Ishikawa (cell line): ENCODE results near the gene NAT16.

Experiments used
- CEBPB ChIP-seq: IDR thresholded peaks from 2 replicates; pipeline ENCODE4 v1.6.1; 2012
- CREB1 ChIP-seq: IDR thresholded peaks from 2 replicates; pipeline ENCODE4 v1.6.1; 2012; ENCODE audit warnings: low read depth
- EGR1 ChIP-seq: IDR thresholded peaks from 2 replicates; pipeline ENCODE4 v1.6.1; 2012
- EP300 ChIP-seq: IDR thresholded peaks from 2 replicates; pipeline ENCODE4 v1.6.1; 2012; ENCODE audit warnings: borderline replicate concordance
- FOXM1 ChIP-seq: IDR thresholded peaks from 2 replicates; pipeline ENCODE4 v1.6.1; 2012; ENCODE audit warnings: low read depth, borderline replicate concordance
- NFIC ChIP-seq: IDR thresholded peaks from 2 replicates; pipeline ENCODE4 v1.6.1; 2012
- RAD21 ChIP-seq: IDR thresholded peaks from 2 replicates; pipeline ENCODE4 v1.6.1; 2012; ENCODE audit warnings: low read depth
- TAF1 ChIP-seq: IDR thresholded peaks from 2 replicates; pipeline ENCODE4 v1.6.1; 2012; ENCODE audit warnings: low read depth, mild to moderate bottlenecking
- TCF12 ChIP-seq: IDR thresholded peaks from 2 replicates; pipeline ENCODE4 v1.6.1; 2012; ENCODE audit warnings: low read depth
- TEAD4 ChIP-seq: IDR thresholded peaks from 2 replicates; pipeline ENCODE4 v1.6.1; 2012
- YY1 ChIP-seq: IDR thresholded peaks from 2 replicates; pipeline ENCODE4 v1.6.1; 2012; ENCODE audit warnings: low read depth
- ZBTB7A ChIP-seq: IDR thresholded peaks from 2 replicates; pipeline ENCODE4 v1.6.1; 2012; ENCODE audit warnings: low read depth
- TF ChIP-seq, protein P1 (sequence below): IDR thresholded peaks from 2 replicates; pipeline ENCODE4 v1.6.1; 2012
- TF ChIP-seq, protein P2 (sequence below): IDR thresholded peaks from 2 replicates; pipeline ENCODE4 v1.6.1; 2012
- TF ChIP-seq, protein P3 (sequence below): IDR thresholded peaks from 2 replicates; pipeline ENCODE4 v1.6.1; 2012; ENCODE audit warnings: low read depth, mild to moderate bottlenecking

Gene NAT16

DNA sequence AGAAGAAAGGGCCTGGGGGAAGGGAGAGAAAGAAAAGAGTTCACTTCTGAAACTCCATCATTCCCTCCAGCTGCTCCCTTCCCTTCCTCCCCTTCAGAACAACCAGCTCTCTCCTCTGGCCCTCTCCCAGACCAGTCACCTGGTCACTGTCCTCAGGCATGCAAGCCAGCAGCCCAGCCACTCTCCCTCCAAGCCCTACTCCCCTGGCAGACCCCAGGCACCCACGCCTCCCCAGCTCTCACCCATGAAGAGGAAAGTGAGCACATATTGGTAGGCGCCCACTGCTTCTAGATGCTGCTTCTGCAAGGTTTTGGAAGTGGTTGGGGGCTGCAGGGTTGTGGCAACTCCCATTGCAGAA is 20.4 kb upstream of the NAT16 start:
- TF ChIP-seq ZBTB7A (no peak), NFIC (no peak), TEAD4 (no peak), FOXM1 (no peak), TAF1 (no peak), EP300 (no peak)
- TF ChIP-seq, protein P1, sequence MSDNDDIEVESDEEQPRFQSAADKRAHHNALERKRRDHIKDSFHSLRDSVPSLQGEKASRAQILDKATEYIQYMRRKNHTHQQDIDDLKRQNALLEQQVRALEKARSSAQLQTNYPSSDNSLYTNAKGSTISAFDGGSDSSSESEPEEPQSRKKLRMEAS, result no peak

DNA sequence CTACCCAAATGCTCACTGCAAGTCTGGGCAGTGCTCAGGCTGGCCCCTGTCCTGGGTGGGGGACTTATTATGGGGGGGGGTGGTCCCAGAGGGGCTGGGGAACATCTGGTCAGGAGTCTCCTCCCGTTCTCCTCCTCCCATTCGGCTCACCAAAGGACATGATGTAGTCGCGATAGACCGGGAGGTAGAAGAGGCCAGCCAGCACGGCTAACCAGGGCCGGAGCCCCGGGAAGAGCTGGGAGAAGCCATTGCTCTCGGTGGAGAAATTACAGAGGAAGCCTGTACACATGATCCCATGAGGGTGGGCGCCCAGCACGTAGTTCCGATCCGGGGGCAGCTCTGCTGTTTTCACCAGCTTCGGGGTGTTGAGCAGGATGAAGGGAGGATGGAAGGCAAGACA is 18.4 kb upstream of the NAT16 start:
- no peak for TF ChIP-seq EGR1
- TF ChIP-seq TAF1, result no peak
- TF ChIP-seq, protein P2, sequence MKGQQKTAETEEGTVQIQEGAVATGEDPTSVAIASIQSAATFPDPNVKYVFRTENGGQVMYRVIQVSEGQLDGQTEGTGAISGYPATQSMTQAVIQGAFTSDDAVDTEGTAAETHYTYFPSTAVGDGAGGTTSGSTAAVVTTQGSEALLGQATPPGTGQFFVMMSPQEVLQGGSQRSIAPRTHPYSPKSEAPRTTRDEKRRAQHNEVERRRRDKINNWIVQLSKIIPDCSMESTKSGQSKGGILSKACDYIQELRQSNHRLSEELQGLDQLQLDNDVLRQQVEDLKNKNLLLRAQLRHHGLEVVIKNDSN, result no peak
- TF ChIP-seq YY1, result no peak

DNA sequence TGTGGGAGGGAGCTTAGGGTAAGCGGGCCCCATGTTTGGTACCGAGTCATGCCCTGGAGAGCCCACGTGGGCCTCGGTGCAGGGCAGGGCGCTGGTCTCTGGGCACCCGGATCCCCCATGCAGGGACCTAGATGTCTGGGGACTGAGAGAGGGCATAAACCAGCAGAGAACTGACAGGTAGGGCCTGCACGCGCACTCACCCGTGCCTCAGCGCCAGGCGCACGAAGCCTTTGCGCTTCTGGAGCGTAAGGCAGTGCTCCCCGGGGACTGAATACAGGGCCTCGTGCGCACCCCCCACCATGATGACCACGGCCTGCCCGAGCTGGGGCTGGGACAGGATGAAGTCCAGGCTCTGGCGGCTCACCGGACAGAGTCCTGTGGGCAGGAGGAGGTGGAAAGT is 17.9 kb upstream of the NAT16 start:
- TF ChIP-seq EP300, result no peak
- TF ChIP-seq, protein P1, result no peak
- TF ChIP-seq NFIC, result no peak
- no peak for TF ChIP-seq CEBPB
- TF ChIP-seq YY1, result no peak
- TF ChIP-seq TCF12, result no peak
- TF ChIP-seq CREB1, result no peak
- TF ChIP-seq ZBTB7A, result no peak
- TF ChIP-seq, protein P2, result no peak
- TF ChIP-seq EGR1, result no peak
- TF ChIP-seq RAD21, result no peak

DNA sequence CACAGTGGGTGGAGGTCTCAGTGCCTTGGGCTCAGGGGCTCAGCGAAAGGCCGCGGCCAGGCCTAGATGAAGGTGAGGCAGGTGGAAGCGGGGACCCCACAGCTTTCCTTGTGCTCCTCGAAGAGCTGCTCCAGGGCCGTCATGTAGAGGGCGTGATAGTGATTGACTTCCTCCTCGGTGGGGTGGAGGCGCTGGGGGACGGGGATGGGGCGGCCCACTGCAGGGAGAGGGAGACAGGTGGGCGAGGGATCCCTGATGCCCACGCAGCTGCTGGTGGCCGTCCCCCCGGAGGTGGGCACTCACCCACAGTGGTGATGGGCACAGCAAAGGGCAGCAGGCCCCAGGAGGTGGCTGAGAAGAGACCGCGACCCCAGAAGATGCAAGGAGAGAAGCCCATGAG is 15.8 kb upstream of the NAT16 start:
- TF ChIP-seq NFIC, result no peak

DNA sequence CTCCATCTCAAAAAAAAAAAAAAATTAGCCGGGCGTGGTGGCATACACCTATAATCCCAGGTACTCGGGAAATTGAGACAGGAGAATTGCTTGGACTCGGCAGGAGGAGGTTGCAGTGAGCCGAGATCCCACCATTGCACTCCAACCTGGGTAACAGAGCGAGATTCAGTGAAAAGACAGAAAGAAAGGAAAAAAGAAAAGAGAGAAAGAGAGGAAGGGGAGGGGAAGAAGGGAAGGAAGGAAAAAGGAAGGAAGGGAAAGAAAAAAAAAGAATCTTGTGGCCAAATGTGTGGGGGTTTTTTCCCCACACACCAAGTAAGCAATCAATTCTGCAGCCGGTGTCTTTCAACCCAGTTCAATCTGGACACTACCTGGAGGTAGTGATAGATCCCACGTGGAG is 9.0 kb upstream of the NAT16 start:
- no peak for TF ChIP-seq EP300
- TF ChIP-seq YY1, result no peak
- no peak for TF ChIP-seq ZBTB7A
- no peak for TF ChIP-seq FOXM1
- TF ChIP-seq, protein P1, result no peak
- no peak for TF ChIP-seq TCF12
- no peak for TF ChIP-seq RAD21
- no peak for TF ChIP-seq TAF1
- no peak for TF ChIP-seq CREB1
- TF ChIP-seq, protein P2, result no peak
- TF ChIP-seq NFIC, result no peak
- no peak for TF ChIP-seq TEAD4

DNA sequence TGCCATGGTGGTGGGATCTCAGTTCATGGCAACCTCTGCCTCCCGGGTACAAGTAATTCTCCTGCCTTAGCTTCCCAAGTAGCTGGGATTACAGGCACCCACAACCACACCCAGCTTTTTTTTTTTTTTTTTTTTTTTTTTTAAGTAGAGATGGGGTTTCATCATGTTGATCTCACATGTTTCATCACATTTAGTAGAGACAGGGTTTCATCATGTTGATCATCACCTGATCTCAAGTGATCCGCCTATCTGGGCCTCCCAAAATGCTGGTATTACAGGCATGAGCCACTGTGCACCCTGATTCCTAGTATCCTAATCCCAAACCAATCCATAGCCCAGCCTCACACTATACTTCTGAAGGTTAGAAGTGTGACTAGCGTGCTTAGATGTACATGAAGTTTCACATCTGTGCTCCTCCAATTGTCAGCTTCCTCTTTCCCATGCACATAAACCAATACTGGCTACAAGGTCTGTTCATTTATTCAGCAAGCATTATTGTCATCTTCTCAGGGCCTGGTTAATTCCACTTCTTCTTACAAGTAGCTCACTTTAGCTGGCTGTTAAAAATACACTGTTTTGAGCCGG is 6.8 kb upstream of the NAT16 start:
- TF ChIP-seq, protein P3, sequence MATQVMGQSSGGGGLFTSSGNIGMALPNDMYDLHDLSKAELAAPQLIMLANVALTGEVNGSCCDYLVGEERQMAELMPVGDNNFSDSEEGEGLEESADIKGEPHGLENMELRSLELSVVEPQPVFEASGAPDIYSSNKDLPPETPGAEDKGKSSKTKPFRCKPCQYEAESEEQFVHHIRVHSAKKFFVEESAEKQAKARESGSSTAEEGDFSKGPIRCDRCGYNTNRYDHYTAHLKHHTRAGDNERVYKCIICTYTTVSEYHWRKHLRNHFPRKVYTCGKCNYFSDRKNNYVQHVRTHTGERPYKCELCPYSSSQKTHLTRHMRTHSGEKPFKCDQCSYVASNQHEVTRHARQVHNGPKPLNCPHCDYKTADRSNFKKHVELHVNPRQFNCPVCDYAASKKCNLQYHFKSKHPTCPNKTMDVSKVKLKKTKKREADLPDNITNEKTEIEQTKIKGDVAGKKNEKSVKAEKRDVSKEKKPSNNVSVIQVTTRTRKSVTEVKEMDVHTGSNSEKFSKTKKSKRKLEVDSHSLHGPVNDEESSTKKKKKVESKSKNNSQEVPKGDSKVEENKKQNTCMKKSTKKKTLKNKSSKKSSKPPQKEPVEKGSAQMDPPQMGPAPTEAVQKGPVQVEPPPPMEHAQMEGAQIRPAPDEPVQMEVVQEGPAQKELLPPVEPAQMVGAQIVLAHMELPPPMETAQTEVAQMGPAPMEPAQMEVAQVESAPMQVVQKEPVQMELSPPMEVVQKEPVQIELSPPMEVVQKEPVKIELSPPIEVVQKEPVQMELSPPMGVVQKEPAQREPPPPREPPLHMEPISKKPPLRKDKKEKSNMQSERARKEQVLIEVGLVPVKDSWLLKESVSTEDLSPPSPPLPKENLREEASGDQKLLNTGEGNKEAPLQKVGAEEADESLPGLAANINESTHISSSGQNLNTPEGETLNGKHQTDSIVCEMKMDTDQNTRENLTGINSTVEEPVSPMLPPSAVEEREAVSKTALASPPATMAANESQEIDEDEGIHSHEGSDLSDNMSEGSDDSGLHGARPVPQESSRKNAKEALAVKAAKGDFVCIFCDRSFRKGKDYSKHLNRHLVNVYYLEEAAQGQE, result no peak
- no peak for TF ChIP-seq YY1
- no peak for TF ChIP-seq EGR1
- TF ChIP-seq, protein P2, result no peak
- no peak for TF ChIP-seq TEAD4
- no peak for TF ChIP-seq EP300
- TF ChIP-seq CREB1, result no peak
- TF ChIP-seq RAD21, result no peak
- TF ChIP-seq TCF12, result no peak
- no peak for TF ChIP-seq ZBTB7A
- TF ChIP-seq, protein P1, result no peak
- no peak for TF ChIP-seq FOXM1
- TF ChIP-seq TAF1, result no peak

DNA sequence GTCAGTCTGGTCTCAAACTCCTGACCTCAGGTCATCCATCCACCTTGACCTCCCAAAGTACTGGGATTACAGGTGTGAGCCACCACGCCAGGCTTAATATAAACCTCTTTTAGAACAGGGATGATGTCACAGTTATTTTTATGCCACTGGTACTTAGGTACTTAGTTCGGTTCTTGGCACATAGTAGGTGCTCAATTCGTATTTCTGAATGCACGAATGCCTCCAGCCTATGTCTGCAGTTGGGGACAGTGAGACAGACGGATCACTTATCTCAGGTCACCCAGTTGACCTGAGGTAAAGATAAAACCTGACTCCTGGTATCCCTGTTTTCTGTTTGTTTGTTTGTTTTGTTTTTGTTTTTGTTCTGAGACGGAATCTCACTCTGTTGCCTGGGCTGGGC is 6.1 kb upstream of the NAT16 start:
- TF ChIP-seq CEBPB, result no peak
- TF ChIP-seq TCF12, result no peak
- TF ChIP-seq RAD21, result no peak
- no peak for TF ChIP-seq TEAD4
- no peak for TF ChIP-seq EGR1
- TF ChIP-seq YY1, result no peak
- TF ChIP-seq, protein P1, result no peak
- TF ChIP-seq NFIC, result no peak
- TF ChIP-seq ZBTB7A, result no peak
- TF ChIP-seq FOXM1, result no peak
